ENCODE measurements around the gene SLC22A31.

- no peak for TF ChIP-seq CTCF (IDR thresholded peaks at IDR 0.05; ENCODE audit: insufficient read depth, low read length, poor library complexity, severe bottlenecking)
- no peak for TF ChIP-seq EZH2phosphoT487 (conservative IDR thresholded peaks at IDR 0.05; ENCODE audit: low read length)
These were observed 20.6 kb downstream of the SLC22A31 start for GRCh38 chr16:89179656-89180315.
